Measurements from ENCODE around the gene LMAN1L.

- TF ChIP-seq ZNF274 (IDR thresholded peaks at IDR 0.05; ENCODE audit: low read depth, low read length) (no peak), SUZ12 (IDR thresholded peaks at IDR 0.05; ENCODE audit: extremely low read depth, insufficient read depth, insufficient read length) (no peak), YY1 (IDR thresholded peaks at IDR 0.05; ENCODE audit: insufficient read depth, insufficient read length) (no peak)
Observed at GRCh38 chr15:74815121-74815934, 2.7 kb downstream of the LMAN1L start.

All from NT2/D1 (cell line).